Left ventricle myocardium inferior (tissue), 1 donor: ENCODE data around the gene TRIM24. TPM values are rescaled to one million over a fixed set of nuclear protein-coding genes. Genes with fewer than 3 reads are reported as not detected.

Source experiments
- DNase-seq: peaks from one replicate; pipeline ENCODE4 v3.0.0-alpha.2; 2020
- H3K27ac ChIP-seq: fragments of 200-600 bp; replicated peaks from 2 replicates; pipeline ENCODE4 v1.8.0; 2021
- H3K27me3 ChIP-seq: fragments of 200-600 bp; 2 replicates; pipeline ENCODE4 v1.8.0; 2021; ENCODE audit warnings: low read depth
- H3K36me3 ChIP-seq: fragments of 200-600 bp; 2 replicates; pipeline ENCODE4 v1.8.0; 2021
- H3K4me1 ChIP-seq: fragments of 200-600 bp; 2 replicates; pipeline ENCODE4 v1.8.0; 2021
- H3K4me3 ChIP-seq: fragments of 200-600 bp; 2 replicates; pipeline ENCODE4 v1.8.0; 2021; ENCODE audit warnings: mild to moderate bottlenecking, moderate library complexity
- H3K9me3 ChIP-seq: fragments of 200-600 bp; replicated peaks from 2 replicates; pipeline ENCODE4 v1.8.0; 2021
- intact Hi-C: fragments of 100-400 bp; cut with micrococcal nuclease; formaldehyde crosslinking; loops from one replicate; pipeline ENCODE4 v1.11.0; 2022
- total RNA-seq: library from RNA; stranded (reverse); fragmentation: NEBNext Ultra II Directional; extraction: Animal tissue kit (Norgen Biotek cat#: 25700); gene quantifications from one replicate; pipeline ENCODE4 v1.2.1, GENCODE V29; 2021
- TF ChIP-seq, protein P1 (sequence below): fragments of 200-600 bp; IDR thresholded peaks from 2 replicates; pipeline ENCODE4 v1.8.0; 2021; ENCODE audit warnings: antibody characterized with exemption, mild to moderate bottlenecking, borderline replicate concordance
- donor health status: DM: no; HTN: yes; CAD: no; lungs with severe emphysema.

The TRIM24 gene
- total RNA-seq, 1 donor from 2014 or later = 18.8 TPM

DNA sequence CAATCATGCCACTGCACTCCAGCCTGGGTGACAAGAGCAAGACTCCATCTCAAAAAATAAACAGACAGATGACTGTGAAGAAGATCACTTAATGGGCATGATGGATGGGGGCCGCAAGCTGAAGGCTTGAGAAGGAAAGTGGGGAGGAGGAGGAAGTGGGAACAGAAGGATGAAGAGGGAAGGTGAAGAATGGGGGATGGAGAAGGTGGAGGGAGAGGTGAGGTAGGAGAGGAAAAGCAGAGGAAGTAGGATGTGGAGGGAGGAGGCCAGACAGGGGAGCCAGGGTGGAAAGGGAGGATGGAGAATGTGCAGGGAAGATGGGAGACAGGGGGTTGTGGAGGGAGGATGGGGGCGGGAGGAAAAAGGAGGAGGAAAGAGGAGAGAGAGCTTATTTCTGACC is 172.3 kb downstream of the TRIM24 start:
- intact Hi-C loops = no loop called here
- Histone ChIP-seq H3K9me3 (no peaks in the 10 kb centered on the region), H3K36me3 (no peaks in the 10 kb centered on the region), H3K4me1 (no peaks in the 10 kb centered on the region), H3K27ac (no peak overlapping the region), H3K27me3 (no peaks in the 10 kb centered on the region), H3K4me3 (no peak overlapping the region)
- TF ChIP-seq, protein P1, sequence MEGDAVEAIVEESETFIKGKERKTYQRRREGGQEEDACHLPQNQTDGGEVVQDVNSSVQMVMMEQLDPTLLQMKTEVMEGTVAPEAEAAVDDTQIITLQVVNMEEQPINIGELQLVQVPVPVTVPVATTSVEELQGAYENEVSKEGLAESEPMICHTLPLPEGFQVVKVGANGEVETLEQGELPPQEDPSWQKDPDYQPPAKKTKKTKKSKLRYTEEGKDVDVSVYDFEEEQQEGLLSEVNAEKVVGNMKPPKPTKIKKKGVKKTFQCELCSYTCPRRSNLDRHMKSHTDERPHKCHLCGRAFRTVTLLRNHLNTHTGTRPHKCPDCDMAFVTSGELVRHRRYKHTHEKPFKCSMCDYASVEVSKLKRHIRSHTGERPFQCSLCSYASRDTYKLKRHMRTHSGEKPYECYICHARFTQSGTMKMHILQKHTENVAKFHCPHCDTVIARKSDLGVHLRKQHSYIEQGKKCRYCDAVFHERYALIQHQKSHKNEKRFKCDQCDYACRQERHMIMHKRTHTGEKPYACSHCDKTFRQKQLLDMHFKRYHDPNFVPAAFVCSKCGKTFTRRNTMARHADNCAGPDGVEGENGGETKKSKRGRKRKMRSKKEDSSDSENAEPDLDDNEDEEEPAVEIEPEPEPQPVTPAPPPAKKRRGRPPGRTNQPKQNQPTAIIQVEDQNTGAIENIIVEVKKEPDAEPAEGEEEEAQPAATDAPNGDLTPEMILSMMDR = no peak
- no peak for DNase-seq

DNA sequence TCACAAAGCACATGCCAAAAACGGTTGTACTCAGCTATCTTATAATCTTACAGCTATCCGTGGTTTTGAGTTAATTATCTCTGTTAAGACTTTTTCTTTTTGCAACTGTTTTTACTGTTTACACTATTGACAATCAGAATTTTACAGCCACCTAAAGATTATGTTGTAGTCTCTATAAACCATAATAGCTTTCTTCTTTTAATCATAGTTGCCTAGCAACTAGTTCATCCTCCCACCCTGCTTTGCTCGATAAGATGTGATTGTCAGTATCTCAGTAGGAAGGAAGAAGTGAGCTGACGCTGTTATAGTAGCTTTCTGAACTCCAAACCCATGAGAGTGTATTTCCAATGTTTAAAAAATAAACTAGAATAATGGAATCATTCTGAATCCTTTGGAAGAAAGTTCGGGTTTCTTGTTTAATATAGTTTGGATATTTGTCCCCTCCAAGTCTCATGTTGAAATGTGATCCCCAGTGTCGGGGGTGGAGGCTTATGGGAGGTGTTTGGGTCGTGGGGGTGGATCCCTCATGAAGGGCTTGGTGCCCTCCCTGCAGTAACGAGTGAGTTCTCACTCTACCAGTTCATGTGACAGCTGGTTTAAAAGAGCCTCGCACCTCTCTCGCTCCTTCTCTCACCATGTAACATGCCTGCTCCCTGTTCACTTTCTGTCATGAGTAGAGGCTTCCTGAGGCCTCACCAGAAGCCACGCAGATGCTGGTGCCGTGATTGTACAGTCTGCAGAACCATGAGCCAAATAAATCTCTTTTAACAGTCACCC is 173.0 kb downstream of the TRIM24 start:
- TF ChIP-seq, protein P1 = no peak
- intact Hi-C loops = no loop called here
- H3K9me3 ChIP-seq = no peaks in the 10 kb centered on the region
- H3K36me3 ChIP-seq = no peaks in the 10 kb centered on the region
- no peaks in the 10 kb centered on the region for H3K4me1 ChIP-seq
- H3K4me3 ChIP-seq = no peak overlapping the region
- no peaks in the 10 kb centered on the region for H3K27me3 ChIP-seq
- DNase-seq = no peak
- H3K27ac ChIP-seq = no peak overlapping the region

Other genes starting within 250 kb of the TRIM24 start
- not detected for gene SVOPL, start 241.1 kb downstream of the TRIM24 start, total RNA-seq